Skeletal muscle satellite cell (primary cell): ENCODE results near the gene BCAS3.
"Not testable (repeated sequence)": the region's sequence is repeated elsewhere in the genome, so short reads cannot be mapped to it uniquely, and the experiment has no call there.

Experiments used
- H3K27me3 ChIP-seq: 2 replicates; pipeline ENCODE4 v1.7.0; 2013; ENCODE audit warnings: low read length; ENCODE audit not compliant: control insufficient read depth, insufficient read depth
- H3K36me3 ChIP-seq: 2 replicates; pipeline ENCODE4 v1.7.0; 2013; ENCODE audit warnings: mild to moderate bottlenecking, control low read depth, low read length; ENCODE audit not compliant: insufficient read depth
- H3K4me1 ChIP-seq: 2 replicates; pipeline ENCODE4 v1.7.0; 2013; ENCODE audit warnings: low read length; ENCODE audit not compliant: control insufficient read depth, insufficient read depth
- H3K4me2 ChIP-seq: 2 replicates; pipeline ENCODE4 v1.7.0; 2013; ENCODE audit warnings: mild to moderate bottlenecking, low read length
- H3K4me3 ChIP-seq: 2 replicates; pipeline ENCODE4 v1.7.0; 2013; ENCODE audit warnings: low read length
- H3K9ac ChIP-seq: 2 replicates; pipeline ENCODE4 v1.7.0; 2013; ENCODE audit warnings: mild to moderate bottlenecking, low read depth, low read length, moderate library complexity
- H3K9me3 ChIP-seq: replicated peaks from 2 replicates; pipeline ENCODE4 v1.7.0; 2013; ENCODE audit warnings: mild to moderate bottlenecking, control low read depth, low read length

BCAS3 gene

DNA sequence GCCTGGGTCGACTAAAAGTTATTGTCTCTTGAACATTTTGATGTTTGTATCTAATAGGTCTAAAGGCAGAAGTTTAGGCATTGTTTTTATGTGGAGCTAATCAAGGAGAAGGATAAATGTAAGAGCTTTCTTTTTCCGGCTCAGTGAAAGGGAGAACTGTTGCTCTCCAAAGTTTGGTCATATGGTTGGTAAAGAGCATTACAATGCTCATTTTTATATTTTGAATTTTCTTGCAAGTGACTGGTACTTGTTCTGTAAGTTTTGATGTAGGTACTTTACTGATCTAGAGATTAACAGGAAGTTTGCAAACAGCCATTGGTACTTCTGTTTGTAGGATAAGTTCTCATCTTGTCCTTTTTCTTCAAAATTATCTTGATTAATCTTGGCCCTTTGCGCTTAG is 30.9 kb upstream of the BCAS3 start:
- H3K9me3 ChIP-seq = no peaks in the 10 kb centered on the region
- no peak overlapping the region for H3K4me2 ChIP-seq
- H3K9ac ChIP-seq = no peak overlapping the region
- H3K36me3 ChIP-seq = peaks cover 7% of the 10 kb centered on the region
- H3K27me3 ChIP-seq = no peaks in the 10 kb centered on the region
- H3K4me1 ChIP-seq = peaks cover 3% of the 10 kb centered on the region
- H3K4me3 ChIP-seq = no peak overlapping the region

DNA sequence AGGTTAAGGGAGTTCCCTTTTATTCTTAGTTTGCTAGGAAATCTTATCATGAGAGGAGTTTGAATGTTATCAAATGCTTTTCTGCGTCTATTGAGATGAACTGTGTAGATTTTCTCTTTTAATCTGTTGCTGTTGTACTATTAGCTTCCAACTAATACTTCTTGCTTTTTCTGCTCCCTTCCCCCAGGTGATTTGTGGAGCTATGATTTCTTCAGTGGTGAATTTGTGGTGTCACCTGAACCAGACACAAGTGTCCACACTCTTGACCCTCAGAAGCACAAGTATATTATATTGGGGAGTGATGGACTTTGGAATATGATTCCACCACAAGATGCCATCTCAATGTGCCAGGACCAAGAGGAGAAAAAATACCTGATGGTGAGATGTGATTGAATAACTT is 29.9 kb upstream of the BCAS3 start:
- H3K4me2 ChIP-seq = no peak overlapping the region
- H3K27me3 ChIP-seq = no peaks in the 10 kb centered on the region
- no peak overlapping the region for H3K4me3 ChIP-seq
- H3K9me3 ChIP-seq = no peaks in the 10 kb centered on the region
- H3K4me1 ChIP-seq = no peaks in the 10 kb centered on the region
- H3K9ac ChIP-seq = no peak overlapping the region
- peaks cover 7% of the 10 kb centered on the region for H3K36me3 ChIP-seq

DNA sequence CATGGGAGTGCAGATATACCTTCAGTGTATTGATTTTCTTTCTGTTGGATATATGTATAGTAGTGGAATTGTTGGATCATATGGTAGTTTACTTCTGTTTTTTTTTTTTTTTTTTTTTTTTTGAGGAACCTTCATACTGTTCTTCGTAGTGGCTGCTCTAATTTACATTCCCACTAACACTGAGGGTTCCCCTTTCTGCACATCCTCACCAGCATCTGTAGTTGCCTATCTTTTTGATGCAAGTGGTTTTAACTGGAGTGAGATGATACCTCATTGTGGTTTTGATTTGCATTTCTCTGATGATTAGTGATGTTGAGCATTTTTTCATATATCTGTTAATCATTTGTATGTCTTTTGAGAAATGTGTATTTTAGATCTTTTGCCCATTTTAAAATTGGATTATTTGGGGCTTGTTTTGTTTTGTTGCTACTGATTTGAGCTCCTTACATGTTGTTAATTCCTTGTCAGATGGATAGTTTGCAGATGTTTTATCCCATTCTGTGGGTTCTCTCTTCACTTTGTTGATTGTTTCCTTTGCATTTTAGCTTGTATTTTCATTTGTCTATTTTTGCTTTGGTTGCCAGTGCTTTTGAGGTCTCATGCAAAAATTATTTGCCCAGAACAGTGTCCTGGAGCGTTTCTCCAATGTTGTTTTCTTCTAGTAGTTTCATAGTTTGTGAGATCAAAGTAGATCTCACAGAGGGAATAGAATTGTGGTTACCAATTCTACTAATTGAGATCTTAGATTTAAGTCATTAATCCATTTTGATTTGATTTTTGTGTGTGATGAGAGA is 25.0 kb upstream of the BCAS3 start:
- no peak overlapping the region for H3K4me3 ChIP-seq
- no peaks in the 10 kb centered on the region for H3K9me3 ChIP-seq
- H3K4me1 ChIP-seq = no peaks in the 10 kb centered on the region
- no peak overlapping the region for H3K4me2 ChIP-seq
- H3K27me3 ChIP-seq = no peaks in the 10 kb centered on the region
- peaks cover 7% of the 10 kb centered on the region for H3K36me3 ChIP-seq
- no peak overlapping the region for H3K9ac ChIP-seq

DNA sequence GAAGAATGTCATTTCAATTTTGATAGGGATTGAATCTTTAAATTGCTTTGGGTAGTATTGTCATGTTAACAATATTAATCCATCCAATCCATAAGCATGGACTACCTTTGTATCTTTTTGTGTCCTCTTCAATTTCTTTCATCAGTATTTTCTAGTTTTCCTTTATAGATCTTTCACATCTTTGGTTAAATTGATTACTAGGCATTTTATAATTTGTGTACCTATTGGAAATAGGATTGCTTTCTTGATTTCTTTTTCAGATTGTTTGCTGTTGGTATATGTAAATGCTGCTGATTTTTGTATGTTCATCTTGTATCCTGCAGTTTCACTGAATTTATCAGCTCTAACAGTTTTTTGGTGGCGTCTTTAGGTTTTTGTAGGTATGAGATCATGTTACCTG is 24.1 kb upstream of the BCAS3 start:
- no peaks in the 10 kb centered on the region for H3K4me1 ChIP-seq
- no peak overlapping the region for H3K4me2 ChIP-seq
- H3K4me3 ChIP-seq = no peak overlapping the region
- no peaks in the 10 kb centered on the region for H3K27me3 ChIP-seq
- no peaks in the 10 kb centered on the region for H3K9me3 ChIP-seq
- H3K36me3 ChIP-seq = peaks cover 2% of the 10 kb centered on the region
- H3K9ac ChIP-seq = no peak overlapping the region

DNA sequence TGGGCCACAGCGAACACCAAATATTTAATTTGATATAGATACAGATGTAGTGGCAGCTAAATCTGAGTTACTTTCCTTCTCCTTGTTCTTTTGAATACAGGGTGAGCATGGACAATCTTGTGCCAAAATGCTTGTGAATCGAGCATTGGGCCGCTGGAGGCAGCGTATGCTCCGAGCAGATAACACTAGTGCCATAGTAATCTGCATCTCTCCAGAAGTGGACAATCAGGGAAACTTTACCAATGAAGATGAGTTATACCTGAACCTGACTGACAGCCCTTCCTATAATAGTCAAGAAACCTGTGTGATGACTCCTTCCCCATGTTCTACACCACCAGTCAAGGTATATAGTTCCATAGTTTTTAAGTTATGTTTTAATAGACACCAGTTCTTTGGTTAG is 21.2 kb upstream of the BCAS3 start:
- no peak overlapping the region for H3K4me3 ChIP-seq
- H3K27me3 ChIP-seq = no peaks in the 10 kb centered on the region
- no peaks in the 10 kb centered on the region for H3K4me1 ChIP-seq
- H3K9me3 ChIP-seq = no peaks in the 10 kb centered on the region
- no peak overlapping the region for H3K9ac ChIP-seq
- no peak overlapping the region for H3K4me2 ChIP-seq
- no peaks in the 10 kb centered on the region for H3K36me3 ChIP-seq

DNA sequence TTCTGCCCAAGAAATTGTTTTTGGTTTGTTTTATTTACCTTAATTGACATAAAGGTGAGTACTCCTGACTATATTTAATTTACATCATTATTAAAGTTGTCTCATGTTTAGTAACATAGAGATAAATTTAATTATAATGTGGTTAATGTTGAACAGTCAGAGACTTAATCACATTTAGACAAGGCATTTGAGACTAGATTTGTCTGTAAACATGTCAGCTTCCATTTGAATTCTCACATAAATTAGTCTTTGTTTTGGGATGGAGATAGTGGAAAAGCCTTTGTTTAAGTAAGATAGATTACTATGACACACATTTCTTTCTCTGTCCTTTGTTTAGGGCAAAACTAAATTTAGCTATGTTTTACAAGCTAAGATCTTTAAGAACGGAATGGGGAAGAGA is 18.5 kb upstream of the BCAS3 start:
- no peak overlapping the region for H3K4me3 ChIP-seq
- no peaks in the 10 kb centered on the region for H3K27me3 ChIP-seq
- H3K9ac ChIP-seq = no peak overlapping the region
- H3K36me3 ChIP-seq = no peaks in the 10 kb centered on the region
- no peak overlapping the region for H3K4me2 ChIP-seq
- no peaks in the 10 kb centered on the region for H3K4me1 ChIP-seq
- H3K9me3 ChIP-seq = no peaks in the 10 kb centered on the region

DNA sequence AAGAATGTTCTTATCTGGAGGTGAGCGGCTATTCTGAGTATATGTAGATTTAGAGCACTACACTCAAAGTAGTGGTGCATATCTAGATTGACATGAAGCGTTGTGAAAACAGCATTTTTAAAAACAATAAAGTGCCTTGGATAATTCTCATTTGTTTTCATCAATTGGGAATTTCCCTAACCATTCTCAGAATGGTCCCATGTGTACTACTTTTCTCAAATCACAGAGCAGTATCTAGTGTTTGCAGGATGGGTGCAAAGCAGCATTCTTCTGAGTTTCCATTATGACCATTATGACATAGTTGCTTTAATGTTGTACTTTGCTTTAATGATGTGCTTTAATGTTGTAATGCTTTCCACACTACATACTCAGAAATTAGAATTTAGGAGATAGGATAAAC is 16.2 kb upstream of the BCAS3 start:
- Histone ChIP-seq H3K4me3 (no peak overlapping the region), H3K9ac (no peak overlapping the region), H3K9me3 (no peaks in the 10 kb centered on the region), H3K27me3 (no peaks in the 10 kb centered on the region), H3K36me3 (peaks cover 9% of the 10 kb centered on the region), H3K4me1 (no peaks in the 10 kb centered on the region), H3K4me2 (no peak overlapping the region)

DNA sequence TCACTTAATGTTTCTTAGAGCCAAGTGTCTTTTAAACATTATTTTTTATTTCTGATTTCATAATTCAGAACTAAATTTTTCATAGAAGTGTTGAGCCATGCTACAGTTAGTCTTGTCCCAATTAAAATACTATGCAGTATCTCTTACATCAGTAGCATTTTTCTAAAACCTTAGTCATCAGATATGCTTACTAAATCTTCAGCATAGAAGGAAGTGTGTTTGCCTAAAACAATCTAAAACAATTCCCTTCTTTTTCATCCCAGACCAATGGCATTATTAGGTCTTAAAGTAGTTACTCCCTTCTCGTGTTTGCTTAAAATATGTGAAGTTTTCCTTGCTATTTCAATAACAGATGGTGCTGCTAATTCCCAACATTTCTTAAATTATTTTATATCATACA is 13.6 kb upstream of the BCAS3 start:
- Histone ChIP-seq H3K4me1 (no peaks in the 10 kb centered on the region), H3K4me3 (no peak overlapping the region), H3K4me2 (no peak overlapping the region), H3K9ac (no peak overlapping the region), H3K36me3 (peaks cover 9% of the 10 kb centered on the region), H3K9me3 (no peaks in the 10 kb centered on the region), H3K27me3 (no peaks in the 10 kb centered on the region)

DNA sequence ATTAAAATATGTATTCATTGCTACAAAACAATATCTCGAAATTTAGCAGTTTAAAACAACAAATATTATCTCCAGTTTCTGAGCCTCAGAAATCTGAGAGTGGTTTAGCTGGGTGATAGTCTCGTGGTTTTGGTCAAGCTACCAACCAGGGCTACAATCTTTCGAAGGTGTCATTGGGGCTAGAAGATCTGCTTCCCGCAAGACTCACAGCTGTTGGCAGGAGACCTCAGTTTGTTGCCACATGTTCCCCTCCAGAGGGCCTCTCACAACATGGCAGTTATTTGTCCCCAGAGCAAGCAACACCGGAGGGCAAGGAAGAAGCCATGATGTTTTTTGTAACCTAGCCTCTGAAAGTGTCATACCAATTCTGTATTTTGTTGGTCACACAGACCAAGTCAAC is 12.0 kb upstream of the BCAS3 start:
- no peaks in the 10 kb centered on the region for H3K4me1 ChIP-seq
- peaks cover 9% of the 10 kb centered on the region for H3K36me3 ChIP-seq
- no peak overlapping the region for H3K4me3 ChIP-seq

DNA sequence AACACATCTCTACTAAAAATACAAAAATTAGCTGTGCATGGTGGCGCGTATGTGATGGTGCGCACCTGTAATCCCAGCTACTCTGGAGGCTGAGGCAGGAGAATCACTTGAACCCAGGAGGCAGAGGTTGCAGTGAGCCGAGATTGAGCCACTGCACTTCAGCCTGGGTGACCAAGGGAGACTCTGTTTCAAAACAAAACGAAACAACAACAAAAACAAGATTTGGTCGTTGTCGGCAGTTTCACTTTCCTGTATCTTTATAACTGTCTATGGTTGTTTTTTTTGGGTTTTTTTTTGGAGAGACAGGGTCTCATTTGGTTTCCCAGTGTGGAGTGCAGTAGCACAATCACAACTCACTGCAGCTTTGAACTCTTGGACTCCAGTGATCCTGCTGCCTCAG is 8.9 kb upstream of the BCAS3 start:
- not testable (repeated sequence) for H3K9me3 ChIP-seq, H3K4me3 ChIP-seq, H3K4me1 ChIP-seq, H3K36me3 ChIP-seq, H3K4me2 ChIP-seq, H3K27me3 ChIP-seq, H3K9ac ChIP-seq

More for the DNA sequence above, 12.0 kb upstream of the BCAS3 start:
- Histone ChIP-seq H3K27me3 (no peaks in the 10 kb centered on the region), H3K9ac (no peak overlapping the region), H3K9me3 (no peaks in the 10 kb centered on the region), H3K4me2 (no peak overlapping the region)

DNA sequence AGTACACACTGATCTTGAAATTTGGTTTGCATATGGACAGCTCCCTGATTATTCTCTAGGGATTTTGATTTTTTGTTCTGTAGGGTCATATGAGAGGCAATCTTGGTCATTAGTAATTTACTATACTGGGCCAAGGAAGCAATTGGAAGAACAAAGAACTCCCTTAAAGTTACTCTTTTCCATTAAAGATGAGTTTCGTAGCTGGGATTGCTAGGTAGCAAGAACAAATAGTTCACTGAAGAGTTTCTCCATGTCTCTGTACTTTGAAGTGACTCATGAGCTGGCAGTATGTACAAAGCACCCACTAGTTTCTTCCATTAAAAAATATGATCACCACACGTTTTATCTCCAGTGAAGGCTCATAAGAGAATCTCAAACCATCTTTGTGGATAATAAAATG is 6.2 kb upstream of the BCAS3 start:
- Histone ChIP-seq H3K4me3 (no peak overlapping the region), H3K27me3 (no peaks in the 10 kb centered on the region), H3K9ac (no peak overlapping the region), H3K9me3 (no peaks in the 10 kb centered on the region), H3K4me2 (no peak overlapping the region), H3K4me1 (no peaks in the 10 kb centered on the region), H3K36me3 (no peaks in the 10 kb centered on the region)

DNA sequence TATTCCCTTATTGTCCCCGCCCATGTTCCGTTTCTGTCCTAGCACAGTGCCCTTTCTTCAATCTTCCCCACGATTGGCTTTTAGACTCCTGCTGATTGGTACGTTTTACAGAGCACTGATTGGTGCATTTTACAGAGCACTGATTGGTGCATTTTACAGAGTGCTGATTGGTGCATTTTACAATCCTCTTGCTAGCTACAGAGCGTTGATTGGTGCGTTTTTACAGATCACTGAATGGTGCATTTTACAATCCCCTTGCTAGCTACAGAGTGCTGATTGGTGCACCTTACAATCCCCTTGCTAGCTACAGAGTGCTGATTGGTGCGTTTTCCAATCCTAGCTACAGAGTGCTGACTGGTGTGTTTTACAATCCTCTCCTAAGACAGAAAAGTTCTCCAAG is 3.0 kb upstream of the BCAS3 start:
- not testable (repeated sequence) for H3K4me2 ChIP-seq, H3K27me3 ChIP-seq, H3K9me3 ChIP-seq, H3K36me3 ChIP-seq, H3K4me1 ChIP-seq, H3K4me3 ChIP-seq, H3K9ac ChIP-seq
